ENCODE data around the gene HMCN2.

The HMCN2 gene

GRCh38 chr9:130290291-130291181 lies 25.0 kb downstream of the HMCN2 start:
- peak; percentile 17 for DNase-seq (ENCODE audit: low read depth, low spot score)

DNA sequence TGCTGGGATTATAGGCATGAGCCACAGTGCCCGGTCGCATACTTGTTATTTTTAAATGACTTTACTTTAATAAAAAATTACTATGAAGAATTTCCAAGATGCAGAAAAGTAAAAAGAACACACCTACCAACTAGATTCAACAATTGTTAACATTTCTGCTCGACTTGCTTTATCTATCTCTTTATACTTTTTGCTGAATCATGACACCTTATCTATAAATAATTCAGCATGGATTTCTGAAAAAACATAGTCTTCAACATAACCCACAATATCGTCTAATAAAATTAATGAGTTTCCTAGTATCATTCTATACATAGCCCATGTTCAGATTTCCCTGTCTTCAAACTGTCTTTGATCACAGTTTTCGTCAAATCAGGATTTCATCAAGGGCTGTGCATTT lies 25.9 kb downstream of the HMCN2 start:
- no peak for DNase-seq (ENCODE audit: low read depth, low spot score)

DNA sequence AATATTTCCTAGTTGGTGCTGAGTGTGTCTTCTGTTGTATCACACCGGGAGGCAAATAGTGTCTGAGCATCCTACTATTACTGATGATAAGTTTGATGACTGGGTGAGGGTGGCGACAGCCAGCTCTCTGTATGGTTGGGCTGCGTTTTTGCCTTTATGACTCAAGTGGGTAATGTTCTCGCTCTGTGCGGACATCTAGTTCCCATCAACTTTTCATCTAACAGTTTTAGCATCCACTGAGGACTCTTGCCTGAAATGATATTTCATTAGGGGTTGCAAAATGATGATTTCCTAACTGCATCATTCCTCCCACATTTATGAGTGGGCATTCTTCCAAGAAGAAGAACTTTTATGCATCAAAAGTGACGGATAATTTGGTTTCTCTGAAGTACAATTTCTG lies 26.5 kb downstream of the HMCN2 start:
- no peak for DNase-seq (ENCODE audit: low read depth, low spot score)

GRCh38 chr9:130294664-130295063 lies 29.1 kb downstream of the HMCN2 start:
- no peak for DNase-seq (ENCODE audit: low read depth, low spot score)

- DNase-seq (ENCODE audit: low read depth, low spot score), result no peak
Observed at GRCh38 chr9:130295431-130295830, 29.9 kb downstream of the HMCN2 start.

DNA sequence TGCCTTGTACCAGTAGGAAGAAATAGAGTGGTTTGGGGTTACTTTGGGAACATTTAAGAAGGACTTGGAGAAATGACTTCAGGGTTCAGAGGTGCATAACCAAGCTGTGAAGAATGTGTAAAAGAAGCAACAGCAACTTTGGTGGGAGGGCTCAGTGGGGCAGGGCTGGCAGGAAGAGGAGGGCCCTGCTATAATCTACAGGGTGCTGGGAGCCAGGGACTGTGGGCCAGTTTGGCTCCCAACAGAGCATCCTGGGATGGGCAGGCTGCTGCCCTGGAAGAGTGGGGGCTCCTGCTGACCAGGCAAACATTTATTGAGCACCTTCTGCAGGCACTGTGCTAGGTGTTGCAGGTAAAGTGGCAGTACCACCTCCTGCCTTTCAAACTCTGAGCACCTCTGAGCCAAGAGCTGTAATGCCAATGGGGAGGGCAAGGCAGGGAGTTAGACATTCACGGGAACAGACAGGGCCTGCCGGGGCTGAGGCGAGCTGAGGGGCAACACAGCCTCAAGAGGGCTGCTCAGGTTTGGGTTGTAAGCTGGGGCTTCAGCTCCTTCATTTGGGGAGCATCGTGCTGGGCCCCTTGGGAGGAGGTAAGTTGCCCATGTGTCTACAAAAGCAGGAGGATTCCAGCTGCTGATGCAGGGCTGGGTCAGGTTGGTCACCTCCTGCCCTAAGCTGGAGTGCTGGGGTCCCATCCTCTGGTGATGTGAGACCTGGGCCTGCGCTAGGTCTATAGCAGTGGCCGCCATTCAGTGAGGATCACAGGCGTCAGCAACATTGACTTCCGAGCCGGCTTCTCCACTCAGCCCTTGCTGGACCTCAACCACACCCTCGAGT lies 30.6 kb downstream of the HMCN2 start:
- no peak for DNase-seq (ENCODE audit: low read depth, low spot score)

DNA sequence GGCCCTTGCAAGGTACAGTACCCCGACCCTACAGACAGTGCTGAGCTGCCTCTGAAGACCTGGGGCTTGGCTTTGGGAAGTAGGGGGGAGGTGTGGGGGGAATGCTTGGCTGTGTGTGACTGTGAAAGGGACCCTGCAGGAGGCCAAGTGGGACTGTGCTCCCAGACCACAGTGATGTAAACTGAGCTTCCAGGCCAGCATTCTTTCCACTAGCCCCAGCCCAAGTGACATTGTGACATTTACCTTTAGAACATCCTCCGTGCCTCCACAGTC lies 31.2 kb downstream of the HMCN2 start:
- DNase-seq (ENCODE audit: low read depth, low spot score), result no peak

- DNase-seq (ENCODE audit: low read depth, low spot score), result no peak
Observed at GRCh38 chr9:130297371-130297770, 31.8 kb downstream of the HMCN2 start.

- DNase-seq (ENCODE audit: low read depth, low spot score), result peak; percentile 35
Observed at GRCh38 chr9:130298662-130299279, 33.2 kb downstream of the HMCN2 start.

DNA sequence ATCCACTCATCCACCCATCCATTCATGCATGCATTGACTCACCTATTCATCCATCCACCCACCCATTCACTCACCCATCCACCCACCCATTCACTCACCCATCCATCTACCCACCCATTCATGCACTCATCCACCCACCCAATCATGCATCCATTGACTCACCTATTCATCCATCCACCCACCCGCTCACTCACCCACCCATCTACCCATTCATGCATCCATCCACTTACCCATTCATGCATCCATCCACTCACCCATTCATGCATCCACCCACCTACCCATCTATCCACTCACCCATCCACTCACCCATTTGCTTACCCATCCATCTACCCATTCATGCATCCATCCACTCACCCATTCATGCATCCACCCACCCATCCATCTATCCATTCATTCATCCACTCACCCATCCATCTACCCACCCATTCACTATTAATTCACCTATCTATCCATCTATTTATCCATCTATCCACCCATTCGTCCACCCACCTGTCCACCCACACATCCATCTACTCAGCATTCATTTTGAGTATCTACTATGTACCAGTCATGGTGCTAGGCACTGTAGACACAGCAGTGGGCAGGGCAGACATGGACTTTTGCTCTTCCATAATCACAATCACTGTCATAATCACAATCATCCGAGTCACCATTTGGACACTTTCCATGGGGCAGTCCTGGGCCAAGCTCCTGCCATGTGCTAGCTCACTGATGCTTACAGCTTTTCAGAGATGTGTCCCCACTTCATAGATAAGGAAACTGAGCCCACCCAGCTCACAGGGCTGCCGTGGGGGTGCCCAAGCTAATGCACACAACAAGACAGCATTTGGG lies 34.4 kb downstream of the HMCN2 start:
- DNase-seq (ENCODE audit: low read depth, low spot score), result no peak

- DNase-seq (ENCODE audit: low read depth, low spot score), result no peak
Observed at GRCh38 chr9:130300739-130301138, 35.2 kb downstream of the HMCN2 start.

GRCh38 chr9:130301483-130302286 lies 36.1 kb downstream of the HMCN2 start:
- DNase-seq (ENCODE audit: low read depth, low spot score), result peak; percentile 24

DNA sequence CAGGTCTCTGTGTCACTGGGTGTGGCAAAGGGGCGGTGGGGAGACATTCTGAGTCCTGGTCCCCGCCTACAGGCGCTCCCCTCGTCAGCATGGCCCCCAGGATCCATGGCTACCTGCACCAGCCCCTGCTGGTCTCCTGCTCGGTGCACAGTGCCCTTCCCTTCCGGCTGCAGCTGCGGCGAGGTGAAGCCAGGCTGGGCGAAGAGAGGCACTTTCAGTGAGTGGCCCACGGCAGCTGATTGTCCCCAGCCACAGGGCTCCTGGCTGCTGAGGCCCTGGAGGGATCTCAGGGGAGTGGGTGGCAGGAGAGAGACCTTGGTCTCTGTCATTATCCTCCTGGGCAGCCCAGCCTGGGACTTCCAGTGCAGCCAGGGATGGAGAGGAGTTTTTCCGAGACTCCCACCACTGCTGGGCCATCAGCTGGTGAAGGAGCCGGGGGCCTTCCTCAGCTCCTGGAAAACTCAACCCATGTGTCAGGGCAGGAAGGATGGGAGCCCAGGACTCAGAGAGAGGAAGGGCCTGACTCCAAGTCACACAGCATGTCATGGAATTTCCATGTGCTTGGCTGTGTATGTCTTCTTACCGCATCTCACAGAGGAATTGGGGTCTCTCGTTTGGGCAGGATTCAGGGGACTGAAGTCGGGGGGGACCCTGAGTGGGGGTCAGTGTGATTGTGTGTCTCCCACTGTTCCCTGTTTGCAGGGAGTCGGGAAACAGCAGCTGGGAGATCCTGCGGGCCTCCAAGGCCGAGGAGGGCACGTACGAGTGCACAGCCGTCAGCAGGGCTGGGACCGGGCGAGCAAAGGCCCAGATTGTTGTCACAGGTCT lies 37.4 kb downstream of the HMCN2 start:
- DNase-seq (ENCODE audit: low read depth, low spot score), result no peak

- no peak for DNase-seq (ENCODE audit: low read depth, low spot score)
Observed at GRCh38 chr9:130303613-130304055, 38.1 kb downstream of the HMCN2 start.

GRCh38 chr9:130304116-130304515 lies 38.6 kb downstream of the HMCN2 start:
- no peak for DNase-seq (ENCODE audit: low read depth, low spot score)

- DNase-seq (ENCODE audit: low read depth, low spot score), result no peak
Observed at GRCh38 chr9:130304643-130305042, 39.1 kb downstream of the HMCN2 start.

GRCh38 chr9:130305381-130305780 lies 39.8 kb downstream of the HMCN2 start:
- peak; percentile 17 for DNase-seq (ENCODE audit: low read depth, low spot score)

DNA sequence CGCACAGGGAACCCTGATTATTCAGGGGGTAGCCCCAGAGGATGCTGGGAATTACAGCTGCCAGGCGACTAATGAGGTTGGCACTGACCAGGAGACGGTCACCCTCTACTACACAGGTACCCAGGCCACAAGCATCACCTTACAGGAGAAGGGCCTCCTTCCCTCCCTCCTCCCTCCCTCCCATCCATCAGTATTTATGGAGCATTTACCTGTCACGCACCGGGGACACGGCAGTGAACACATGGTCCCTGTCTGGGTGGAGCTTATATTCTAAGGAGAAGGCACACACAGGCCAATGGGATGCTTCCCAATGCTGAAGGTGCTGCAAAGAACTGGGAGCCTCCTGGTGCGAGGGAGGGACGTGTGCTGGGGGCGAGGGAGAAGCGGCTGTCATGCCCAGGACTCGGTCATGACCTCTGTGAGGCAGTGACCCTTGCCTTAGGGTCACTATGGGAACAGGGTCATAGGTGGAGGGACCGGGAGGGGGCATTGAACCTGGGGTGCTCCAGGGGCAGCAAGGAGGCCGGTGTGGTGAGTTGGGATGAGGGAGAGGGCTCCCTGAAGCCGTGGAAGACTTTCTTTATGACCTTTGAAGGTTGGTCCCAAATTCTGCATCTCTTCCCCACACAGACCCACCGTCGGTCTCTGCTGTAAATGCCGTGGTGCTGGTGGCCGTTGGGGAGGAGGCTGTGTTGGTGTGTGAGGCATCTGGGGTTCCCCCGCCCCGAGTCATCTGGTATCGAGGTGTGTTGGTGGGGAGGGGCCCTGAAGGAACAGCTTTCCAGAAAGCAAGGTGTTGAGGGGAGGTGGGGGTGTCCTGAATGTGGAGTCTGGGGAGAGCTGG lies 41.5 kb downstream of the HMCN2 start:
- no peak for DNase-seq (ENCODE audit: low read depth, low spot score)

GRCh38 chr9:130307667-130307943 lies 42.0 kb downstream of the HMCN2 start:
- no peak for DNase-seq (ENCODE audit: low read depth, low spot score)

All from astrocyte of the hippocampus (primary cell).